Psoas muscle (tissue), 8 donors: ENCODE measurements around the gene SPINDOC. TPM values are rescaled to one million over a fixed set of nuclear protein-coding genes. Genes with fewer than 3 reads are reported as not detected.

Experiments used
- ATAC-seq, 4 donors: fragments of 200-7000 bp; cut with Tn5 transposase; one replicate each; pipeline ENCODE4 v1.9.1; 2020; ENCODE audit warnings: moderate library complexity in 3 of 4, mild to moderate bottlenecking in 2 of 4
- DNase-seq, 2 donors: peaks; one replicate each; pipeline ENCODE4 v3.0.0-alpha.2; 2020
- H3K27ac ChIP-seq: fragments of 200-600 bp; one replicate; pipeline ENCODE4 v1.8.0; 2022
- H3K27me3 ChIP-seq, 3 donors: fragments of 200-600 bp in 1 of 3; one replicate each; pipeline versions ENCODE4 v1.6.1 to v1.8.0; 2013 to 2022; ENCODE audit warnings: low read length in 2 of 3, mild to moderate bottlenecking in 2 of 3, moderate library complexity in 1 of 3; ENCODE audit not compliant: insufficient read depth in 3 of 3
- H3K36me3 ChIP-seq, 2 donors: fragments of 200-600 bp in 1 of 2; one replicate each; pipeline versions ENCODE4 v1.6.1 to v1.8.0; 2013 to 2022; ENCODE audit warnings: low read depth in 1 of 2, mild to moderate bottlenecking in 1 of 2, moderate library complexity in 1 of 2; ENCODE audit not compliant: insufficient read depth in 1 of 2
- H3K4me1 ChIP-seq: fragments of 200-600 bp; one replicate; pipeline ENCODE4 v1.8.0; 2022
- H3K4me3 ChIP-seq: fragments of 200-600 bp; one replicate; pipeline ENCODE4 v1.8.0; 2022; ENCODE audit warnings: mild to moderate bottlenecking
- H3K9me3 ChIP-seq: fragments of 200-600 bp; one replicate; pipeline ENCODE4 v1.8.0; 2022
- WGBS, 3 donors: extraction: QIAGEN DNeasy Blood & Tissue Kit; methylation state at CpG; one replicate each; pipeline versions ENCODE4 v1.1.6 to v1.1.7; 2013; 5-methylcytosine and 5-hydroxymethylcytosine counted together
- intact Hi-C, 2 donors: fragments of 100-400 bp; cut with DNase I; formaldehyde crosslinking; loops; one replicate each; pipeline versions ENCODE4 v1.11.0 to v1.14.2; 2022
- polyA plus RNA-seq, 3 donors: library from polyadenylated mRNA; stranded (reverse); fragments of 200-250 nt; gene quantifications; one replicate each; pipeline ENCODE4 v1.2.3, GENCODE V29; 2013
- total RNA-seq, 4 donors: library from RNA; stranded (reverse); fragmentation: NEBNext Ultra II Directional in 2 of 4; extraction: Animal tissue kit (Norgen Biotek cat#: 25700) in 2 of 4; gene quantifications; one replicate each; pipeline versions ENCODE4 v1.2.1 to v1.2.4, GENCODE V29; 2021 to 2023
- TF ChIP-seq, protein P1 (sequence below): fragments of 200-600 bp; IDR thresholded peaks from one replicate; pipeline ENCODE4 v1.8.0; 2022; ENCODE audit warnings: antibody characterized with exemption
- donor health status: healthy with polysubstance abuse.
- donor health status: DM: no; HTN: no; CAD: no; lungs with moderate emphysema.
- donor health status: Bipolar disorder and iron deficiency.
- donor health status: healthy.
- donor health status: DM: yes; HTN: yes; CAD: no.
- donor health status: DM: no; HTN: no; CAD: no.
- donor health status: DM: no; HTN: no; CAD: no.
- donor health status: DM: yes; HTN: yes; CAD: no.

Gene SPINDOC
- total and polyA plus RNA-seq, 7 donors, result 2.7 to 8.8 (median 4.7) TPM

GRCh38 chr11:63838150-63838677, 25.0 kb downstream of the SPINDOC start:
- WGBS, 3 donors, result 26 to 30% (median 29%) methylated on average over 18 of the region's 18 CpGs
- Histone ChIP-seq H3K27ac (peak overlapping the region; percentile 92), H3K27me3 (no peaks in the 10 kb centered on the region), H3K4me1 (peaks cover 41% of the 10 kb centered on the region), H3K9me3 (no peaks in the 10 kb centered on the region), H3K4me3 (peak overlapping the region; percentile 89), H3K36me3 (peaks cover 0 to 18% of the 10 kb centered on the region in 2 donors)
- DNase-seq, result peak in 1 of 2 donors; percentile 63
- no peak for ATAC-seq
- TF ChIP-seq, protein P1, sequence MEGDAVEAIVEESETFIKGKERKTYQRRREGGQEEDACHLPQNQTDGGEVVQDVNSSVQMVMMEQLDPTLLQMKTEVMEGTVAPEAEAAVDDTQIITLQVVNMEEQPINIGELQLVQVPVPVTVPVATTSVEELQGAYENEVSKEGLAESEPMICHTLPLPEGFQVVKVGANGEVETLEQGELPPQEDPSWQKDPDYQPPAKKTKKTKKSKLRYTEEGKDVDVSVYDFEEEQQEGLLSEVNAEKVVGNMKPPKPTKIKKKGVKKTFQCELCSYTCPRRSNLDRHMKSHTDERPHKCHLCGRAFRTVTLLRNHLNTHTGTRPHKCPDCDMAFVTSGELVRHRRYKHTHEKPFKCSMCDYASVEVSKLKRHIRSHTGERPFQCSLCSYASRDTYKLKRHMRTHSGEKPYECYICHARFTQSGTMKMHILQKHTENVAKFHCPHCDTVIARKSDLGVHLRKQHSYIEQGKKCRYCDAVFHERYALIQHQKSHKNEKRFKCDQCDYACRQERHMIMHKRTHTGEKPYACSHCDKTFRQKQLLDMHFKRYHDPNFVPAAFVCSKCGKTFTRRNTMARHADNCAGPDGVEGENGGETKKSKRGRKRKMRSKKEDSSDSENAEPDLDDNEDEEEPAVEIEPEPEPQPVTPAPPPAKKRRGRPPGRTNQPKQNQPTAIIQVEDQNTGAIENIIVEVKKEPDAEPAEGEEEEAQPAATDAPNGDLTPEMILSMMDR, result no peak
- intact Hi-C loops, result loop anchor here (2.0 to 10.0 kb wide), 5 partner anchors 34 to 317 kb away; partner anchors contain the start of gene ZFTA (in 1 of the 2)

- intact Hi-C loops, result loop anchor here (2.0 to 10.0 kb wide), 5 partner anchors 33 to 316 kb away; partner anchors contain the start of gene ZFTA (in 1 of the 2)
- peak within 1 kb of the TSS; percentile 89 for H3K4me3 ChIP-seq
- H3K36me3 ChIP-seq, result peaks cover 0 to 25% of the 10 kb centered on the region in 2 donors
- DNase-seq (peak; percentile 98 to 99), ATAC-seq (peak; percentile 91 to 94 (median 93))
- H3K27me3 ChIP-seq, result no peaks in the 10 kb centered on the region
- H3K27ac ChIP-seq, result peak within 1 kb of the TSS; percentile 92
- 0 to 1% (median 0%) methylated on average over 53 to 100 of the region's 100 CpGs for WGBS, 3 donors
- H3K9me3 ChIP-seq, result no peaks in the 10 kb centered on the region
- H3K4me1 ChIP-seq, result peaks cover 45% of the 10 kb centered on the region
- TF ChIP-seq, protein P1, result no peak
Observed at GRCh38 chr11:63838678-63839507, 25.6 kb downstream of the SPINDOC start, which contains the start of gene MARK2. Gene MARK2, plus strand, starts transcription at chr11:63839110. Its CDS starts 397 bp downstream, at chr11:63839507.

- TF ChIP-seq, protein P1, result no peak
- intact Hi-C loops, result loop anchor here (1.0 to 10.0 kb wide), 6 partner anchors 32 to 315 kb away; partner anchors contain the start of gene ZFTA (in 1 of the 2)
- H3K27ac ChIP-seq, result peak overlapping the region; percentile 92
- peak overlapping the region; percentile 89 for H3K4me3 ChIP-seq
- H3K27me3 ChIP-seq, result no peaks in the 10 kb centered on the region
- H3K4me1 ChIP-seq, result peaks cover 45% of the 10 kb centered on the region
- DNase-seq, result peak; percentile 25 to 62
- ATAC-seq, result peak in 1 of 4 donors; percentile 0
- peaks cover 0 to 33% of the 10 kb centered on the region in 2 donors for H3K36me3 ChIP-seq
- whole genome bisulfite sequencing, 3 donors, result 1 to 2% (median 1%) methylated on average over 37 to 40 of the region's 40 CpGs
- H3K9me3 ChIP-seq, result no peaks in the 10 kb centered on the region
Observed at GRCh38 chr11:63839508-63840355, 26.5 kb downstream of the SPINDOC start.

DNA sequence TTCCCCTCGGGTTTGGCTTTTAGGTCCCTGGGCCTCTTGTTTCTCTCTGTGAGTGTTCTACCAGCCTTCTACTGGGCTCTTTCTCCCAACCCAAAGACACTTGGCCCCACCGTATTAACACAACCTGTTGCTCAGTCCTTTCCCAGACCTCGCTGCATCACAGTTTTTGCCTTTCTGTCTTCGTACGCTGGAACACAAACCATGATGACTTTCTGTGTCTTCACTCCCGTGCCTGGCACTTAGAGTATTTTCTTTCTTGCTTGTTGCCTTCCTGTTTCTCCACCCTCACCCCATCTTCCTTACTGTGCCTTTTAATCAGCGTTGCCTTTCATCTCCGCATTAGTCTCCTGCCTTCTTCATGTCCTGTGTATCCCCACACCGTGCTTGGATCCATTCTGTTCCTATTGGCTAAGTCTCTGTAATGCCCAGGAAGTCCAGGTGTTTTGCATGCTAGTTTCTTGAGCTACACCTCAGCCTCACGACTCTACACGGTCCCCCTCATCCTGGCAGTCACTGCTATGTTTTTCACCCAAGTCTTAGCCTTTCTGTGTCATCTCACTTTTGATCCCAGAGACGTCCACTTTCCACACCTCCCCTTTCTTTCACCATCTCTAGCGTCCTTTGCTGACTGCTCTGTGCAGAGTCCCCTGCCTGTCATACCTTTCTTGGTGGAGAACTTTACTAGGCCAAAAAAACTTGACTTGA, 27.3 kb downstream of the SPINDOC start:
- DNase-seq (no peak), ATAC-seq (no peak)
- H3K36me3 ChIP-seq, result peaks cover 2 to 39% of the 10 kb centered on the region in 2 donors
- H3K27me3 ChIP-seq, result no peaks in the 10 kb centered on the region
- peaks cover 50% of the 10 kb centered on the region for H3K4me1 ChIP-seq
- peak overlapping the region; percentile 92 for H3K27ac ChIP-seq
- intact Hi-C loops, result loop anchor here in 1 of 2 donors (1.0 kb wide), 1 partner anchor 31 kb away; no protein-coding TSS in a partner anchor
- H3K4me3 ChIP-seq, result peak overlapping the region; percentile 89
- TF ChIP-seq, protein P1, result no peak
- WGBS, 3 donors, result 11 to 21% (median 13%) methylated on average over 13 of the region's 13 CpGs
- H3K9me3 ChIP-seq, result no peaks in the 10 kb centered on the region
